ENCODE measurements around the gene FAM107B. TPM values are rescaled to one million over a fixed set of nuclear protein-coding genes. Genes with fewer than 3 reads are reported as not detected.

Gene FAM107B
- total RNA-seq, 1 experiment from 2014 or later = 144 TPM

GRCh38 chr10:14478201-14478600 is 296.5 kb downstream of the FAM107B start:
- no peak overlapping the region for H2AFZ ChIP-seq
- H3K9me2 ChIP-seq (ENCODE audit: insufficient read depth) = no peaks in the 10 kb centered on the region
- DNase-seq = no peak
- H3K27ac ChIP-seq = no peak overlapping the region
- no peak overlapping the region for H3K4me3 ChIP-seq
- H3F3A ChIP-seq (ENCODE audit: insufficient read depth, low read depth) = no peaks in the 10 kb centered on the region
- BruUV-seq (replicated peaks) = no TSS peak
- no peak for TF ChIP-seq CTCF (conservative IDR thresholded peaks at IDR 0.05)
- no peak for TF ChIP-seq EZH2 (IDR thresholded peaks at IDR 0.05; ENCODE audit: low read depth)
- no peaks in the 10 kb centered on the region for H3K79me2 ChIP-seq (ENCODE audit: low read depth)
- H3K4me1 ChIP-seq (replicated peaks; ENCODE audit: insufficient read depth) = peaks cover 7% of the 10 kb centered on the region; the same call in 1 of the 2 replicates
- H3K4me2 ChIP-seq = no peak overlapping the region
- no peaks in the 10 kb centered on the region for H3K27me3 ChIP-seq (ENCODE audit: insufficient read depth, low read depth)
- no peaks in the 10 kb centered on the region for H3K36me3 ChIP-seq (ENCODE audit: low read depth)
- intact Hi-C loops (cut with micrococcal nuclease; ENCODE audit: unreplicated experiment) = loop anchor here (1.0 to 5.0 kb wide), 4 partner anchors 176 to 691 kb away; no protein-coding TSS in a partner anchor
- H4K20me1 ChIP-seq (ENCODE audit: insufficient read depth) = no peaks in the 10 kb centered on the region
- no peaks in the 10 kb centered on the region for H3K9me3 ChIP-seq (ENCODE audit: insufficient read depth, low read depth)
- ChIA-PET POLR2A (ENCODE audit: unreplicated experiment) (interaction anchor here (0.7 kb wide), 1 partner anchor 299 kb away, joined by 6 read pairs; no protein-coding TSS in a partner anchor), CTCF (interaction anchor here (0.7 to 1.2 kb wide), 2 partner anchors 93 to 98 kb away, joined by 3 read pairs; no protein-coding TSS in a partner anchor)

GRCh38 chr10:14477408-14477710 is 297.3 kb downstream of the FAM107B start:
- no peaks in the 10 kb centered on the region for H3K9me2 ChIP-seq (ENCODE audit: insufficient read depth)
- H3K27me3 ChIP-seq (ENCODE audit: insufficient read depth, low read depth) = peaks cover 3% of the 10 kb centered on the region; the same call in 1 of the 2 replicates
- no peaks in the 10 kb centered on the region for H3K9me3 ChIP-seq (ENCODE audit: insufficient read depth, low read depth)
- peaks cover 7% of the 10 kb centered on the region; the same call in 1 of the 2 replicates for H3K4me1 ChIP-seq (replicated peaks; ENCODE audit: insufficient read depth)
- ChIA-PET POLR2A (ENCODE audit: unreplicated experiment) (interaction anchor here (1.2 kb wide), 1 partner anchor 80 kb away, joined by 12 read pairs; no protein-coding TSS in a partner anchor), CTCF (interaction anchor here (0.8 kb wide), 1 partner anchor 282 kb away, joined by 3 read pairs; no protein-coding TSS in a partner anchor)
- intact Hi-C loops (cut with micrococcal nuclease; ENCODE audit: unreplicated experiment) = loop anchor here (5.0 kb wide), 2 partner anchors 175 to 235 kb away; no protein-coding TSS in a partner anchor
- H3K79me2 ChIP-seq (ENCODE audit: low read depth) = no peaks in the 10 kb centered on the region
- no peak overlapping the region for H3K4me2 ChIP-seq
- no peaks in the 10 kb centered on the region for H3F3A ChIP-seq (ENCODE audit: insufficient read depth, low read depth)
- H4K20me1 ChIP-seq (ENCODE audit: insufficient read depth) = no peaks in the 10 kb centered on the region
- H2AFZ ChIP-seq = no peak overlapping the region
- TF ChIP-seq EZH2 (IDR thresholded peaks at IDR 0.05; ENCODE audit: low read depth) (no peak), CTCF (conservative IDR thresholded peaks at IDR 0.05) (no peak)
- no peak overlapping the region for H3K4me3 ChIP-seq
- DNase-seq = no peak
- H3K36me3 ChIP-seq (ENCODE audit: low read depth) = no peaks in the 10 kb centered on the region
- no peak overlapping the region for H3K27ac ChIP-seq
- no TSS peak for BruUV-seq (replicated peaks)

GRCh38 chr10:14476641-14477407 is 297.9 kb downstream of the FAM107B start:
- peak; percentile 34 to 40 for DNase-seq
- Histone ChIP-seq H3K36me3 (ENCODE audit: low read depth) (no peaks in the 10 kb centered on the region), H2AFZ (no peak overlapping the region), H3K4me3 (no peak overlapping the region), H3K27ac (no peak overlapping the region), H3K9me3 (ENCODE audit: insufficient read depth, low read depth) (no peaks in the 10 kb centered on the region), H3K9me2 (ENCODE audit: insufficient read depth) (no peaks in the 10 kb centered on the region), H4K20me1 (ENCODE audit: insufficient read depth) (no peaks in the 10 kb centered on the region), H3K4me1 (replicated peaks; ENCODE audit: insufficient read depth) (peaks cover 7% of the 10 kb centered on the region; the same call in 1 of the 2 replicates), H3K79me2 (ENCODE audit: low read depth) (no peaks in the 10 kb centered on the region), H3K27me3 (ENCODE audit: insufficient read depth, low read depth) (peaks cover 3% of the 10 kb centered on the region; the same call in 1 of the 2 replicates), H3K4me2 (0 out of 2 replicates have a peak overlapping the region, but pooled peaks have one; percentile 13), H3F3A (ENCODE audit: insufficient read depth, low read depth) (no peaks in the 10 kb centered on the region)
- POLR2A ChIA-PET (ENCODE audit: unreplicated experiment) = interaction anchor here (0.6 to 1.2 kb wide), 3 partner anchors 80 to 299 kb away, joined by 4 to 12 read pairs (median 8); no protein-coding TSS in a partner anchor
- intact Hi-C loops (cut with micrococcal nuclease; ENCODE audit: unreplicated experiment) = loop anchor here (1.0 to 5.0 kb wide), 3 partner anchors 91 to 235 kb away; no protein-coding TSS in a partner anchor
- CTCF ChIA-PET = interaction anchor here (0.8 kb wide), 1 partner anchor 281 kb away, joined by 3 read pairs; no protein-coding TSS in a partner anchor
- TSS peak; percentile 75 for BruUV-seq (replicated peaks)
- TF ChIP-seq EZH2 (IDR thresholded peaks at IDR 0.05; ENCODE audit: low read depth) (no peak), CTCF (conservative IDR thresholded peaks at IDR 0.05) (no peak)

Measured in PC-9 (cell line).